Adrenal gland (tissue), 12 donors: ENCODE data around the gene CD274. TPM values are rescaled to one million over a fixed set of nuclear protein-coding genes. Genes with fewer than 3 reads are reported as not detected.
"Not testable (repeated sequence)": the region's sequence is repeated elsewhere in the genome, so short reads cannot be mapped to it uniquely, and the experiment has no call there.

ENCODE experiments used
- DNase-seq, 7 donors: peaks; one replicate each; pipeline ENCODE4 v3.0.0-alpha.2; 2019 to 2020
- H3K27ac ChIP-seq, 5 donors: fragments of 200-600 bp; sonication (generic) in 4 of 5; 1 replicate in 3 of 5; 2 replicates in 2 of 5; pipeline versions ENCODE4 v1.5.1 to v1.8.0; 2016 to 2020; ENCODE audit warnings: mild to moderate bottlenecking in 1 of 5
- H3K27me3 ChIP-seq: fragments of 200-600 bp; 2 replicates; pipeline ENCODE4 v1.8.0; 2021
- H3K36me3 ChIP-seq, 2 donors: fragments of 200-600 bp; replicated peaks in 1 of 2; 1 replicate in 1 of 2; 2 replicates in 1 of 2; pipeline versions ENCODE4 v1.5.1 to v1.8.0; 2018 to 2022
- H3K4me1 ChIP-seq, 2 donors: fragments of 200-600 bp; replicated peaks in 1 of 2; 1 replicate in 1 of 2; 2 replicates in 1 of 2; pipeline versions ENCODE4 v1.5.1 to v1.8.0; 2018 to 2021
- H3K4me3 ChIP-seq, 4 donors: fragments of 200-600 bp; sonication (generic) in 3 of 4; one replicate each; pipeline ENCODE4 v1.5.1; 2016 to 2018
- H3K9me3 ChIP-seq, 3 donors: fragments of 200-600 bp; sonication (generic) in 1 of 3; replicated peaks in 1 of 3; 1 replicate in 2 of 3; 2 replicates in 1 of 3; pipeline versions ENCODE4 v1.5.1 to v1.8.0; 2016 to 2021
- CTCF ChIP-seq, 6 experiments: fragments of 450-650 bp in 4 of 6; fragments of 200-600 bp in 2 of 6; sonication (generic) in 1 of 6; IDR thresholded peaks; 1 replicate in 5 of 6; 2 replicates in 1 of 6; pipeline versions ENCODE4 v1.5.1 to v1.8.0; 2016 to 2021; ENCODE audit warnings: antibody characterized with exemption in 6 of 6, mild to moderate bottlenecking in 2 of 6, moderate library complexity in 1 of 6
- POLR2A ChIP-seq, 2 donors: fragments of 450-650 bp; IDR thresholded peaks; one replicate each; pipeline ENCODE4 v1.6.1; 2017; ENCODE audit warnings: antibody characterized with exemption in 2 of 2, mild to moderate bottlenecking in 2 of 2, moderate library complexity in 1 of 2
- WGBS, 4 donors: extraction: QIAGEN DNeasy Blood & Tissue Kit in 2 of 4; methylation state at CpG; one replicate each; pipeline versions ENCODE4 v1.1.5 to v1.1.7; 2013 to 2017; 5-methylcytosine and 5-hydroxymethylcytosine counted together
- intact Hi-C, 2 donors: fragments of 100-400 bp; cut with DNase I; formaldehyde crosslinking; loops; one replicate each; pipeline versions ENCODE4 v1.14.1 to v1.15.0; 2022 to 2023
- polyA plus RNA-seq, 3 donors: library from polyadenylated mRNA; stranded (reverse); fragments of 200-250 nt in 2 of 3; fragments of 350-450 nt in 1 of 3; fragmentation: Illumina TruSeq in 1 of 3; extraction: RNeasy Lipid Tissue Mini Kit (QIAGEN cat#74804) in 1 of 3; gene quantifications; one replicate each; pipeline ENCODE4 v1.2.3, GENCODE V29; 2013 to 2014
- total RNA-seq, 9 donors: library from RNA; depleted of rRNA in 4 of 9; stranded (reverse); fragments of >200 nt in 4 of 9; fragments of 120-200 nt in 1 of 9; fragmentation: NEBNext Ultra II Directional in 1 of 9; extraction: Animal tissue kit (Norgen Biotek cat#: 25700) in 1 of 9; gene quantifications; one replicate each; pipeline versions ENCODE4 v1.1.0 to v1.2.4, GENCODE V29; 2013 to 2023
- donor health status: healthy with polysubstance abuse.
- donor health status: Bipolar disorder and iron deficiency.
- donor health status: DM: yes; HTN: yes; CAD: no.
- donor health status: DM: no; HTN: no; CAD: no.
- donor health status: DM: no; HTN: no; CAD: no.
- donor health status: DM: yes; HTN: yes; CAD: no.

CD274 gene
- total and polyA plus RNA-seq, 12 donors = 0.66 to 5.8 (median 2.0) TPM

DNA sequence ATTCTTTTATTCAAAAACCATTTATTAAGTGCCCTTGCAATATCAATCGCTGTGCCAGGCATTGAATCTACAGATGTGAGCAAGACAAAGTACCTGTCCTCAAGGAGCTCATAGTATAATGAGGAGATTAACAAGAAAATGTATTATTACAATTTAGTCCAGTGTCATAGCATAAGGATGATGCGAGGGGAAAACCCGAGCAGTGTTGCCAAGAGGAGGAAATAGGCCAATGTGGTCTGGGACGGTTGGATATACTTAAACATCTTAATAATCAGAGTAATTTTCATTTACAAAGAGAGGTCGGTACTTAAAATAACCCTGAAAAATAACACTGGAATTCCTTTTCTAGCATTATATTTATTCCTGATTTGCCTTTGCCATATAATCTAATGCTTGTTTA is 18.5 kb downstream of the CD274 start:
- H3K36me3 ChIP-seq = no peaks in the 10 kb centered on the region
- WGBS, 4 donors = 78 to 86% (median 83%) methylated on average over 5 of the region's 5 CpGs

DNA sequence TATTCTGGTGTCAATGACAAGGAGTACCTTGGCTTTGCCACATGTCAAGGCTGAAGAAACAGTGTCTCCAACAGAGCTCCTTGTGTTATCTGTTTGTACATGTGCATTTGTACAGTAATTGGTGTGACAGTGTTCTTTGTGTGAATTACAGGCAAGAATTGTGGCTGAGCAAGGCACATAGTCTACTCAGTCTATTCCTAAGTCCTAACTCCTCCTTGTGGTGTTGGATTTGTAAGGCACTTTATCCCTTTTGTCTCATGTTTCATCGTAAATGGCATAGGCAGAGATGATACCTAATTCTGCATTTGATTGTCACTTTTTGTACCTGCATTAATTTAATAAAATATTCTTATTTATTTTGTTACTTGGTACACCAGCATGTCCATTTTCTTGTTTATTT is 19.8 kb downstream of the CD274 start:
- Histone ChIP-seq H3K27ac (no peak overlapping the region), H3K9me3 (no peaks in the 10 kb centered on the region), H3K27me3 (no peaks in the 10 kb centered on the region), H3K36me3 (no peaks in the 10 kb centered on the region), H3K4me3 (no peak overlapping the region), H3K4me1 (no peaks in the 10 kb centered on the region)
- 65 to 87% (median 80%) methylated on average over 1 of the region's 1 CpG for WGBS, 4 donors
- TF ChIP-seq CTCF (IDR thresholded peaks at IDR 0.05) (no peak), POLR2A (IDR thresholded peaks at IDR 0.05) (no peak)
- DNase-seq = no peak
- intact Hi-C loops = no loop called here

More for the DNA sequence above, 18.5 kb downstream of the CD274 start:
- TF ChIP-seq CTCF (IDR thresholded peaks at IDR 0.05) (no peak), POLR2A (IDR thresholded peaks at IDR 0.05) (no peak)
- no peak for DNase-seq
- intact Hi-C loops = no loop called here
- Histone ChIP-seq H3K27me3 (no peaks in the 10 kb centered on the region), H3K4me1 (no peaks in the 10 kb centered on the region), H3K4me3 (no peak overlapping the region), H3K27ac (no peak overlapping the region), H3K9me3 (no peaks in the 10 kb centered on the region)

DNA sequence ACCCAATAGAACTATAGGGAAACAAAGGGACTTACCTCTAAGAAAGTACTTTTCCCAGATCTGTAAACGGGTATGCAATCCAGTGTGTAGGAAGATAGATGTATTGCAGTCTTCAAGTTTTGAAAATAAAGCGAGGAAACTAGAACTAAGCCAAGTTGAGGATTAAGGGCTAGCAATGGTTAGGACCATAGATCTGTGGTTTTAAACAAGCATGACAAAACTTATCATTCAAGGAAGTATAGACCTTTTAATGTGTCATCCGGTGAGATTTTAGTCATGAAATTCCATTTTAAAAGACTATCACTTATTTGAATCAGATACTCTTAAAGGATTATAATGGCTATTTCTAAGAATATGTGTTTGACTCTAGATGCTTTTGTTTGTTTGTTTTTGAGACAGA is 20.5 kb downstream of the CD274 start:
- Histone ChIP-seq H3K9me3 (no peaks in the 10 kb centered on the region), H3K27me3 (no peaks in the 10 kb centered on the region), H3K27ac (no peak overlapping the region), H3K36me3 (no peaks in the 10 kb centered on the region), H3K4me3 (no peak overlapping the region), H3K4me1 (no peaks in the 10 kb centered on the region)
- DNase-seq = no peak
- WGBS, 4 donors = 90 to 93% (median 92%) methylated on average over 3 of the region's 3 CpGs
- TF ChIP-seq CTCF (IDR thresholded peaks at IDR 0.05) (no peak), POLR2A (IDR thresholded peaks at IDR 0.05) (no peak)
- intact Hi-C loops = no loop called here

DNA sequence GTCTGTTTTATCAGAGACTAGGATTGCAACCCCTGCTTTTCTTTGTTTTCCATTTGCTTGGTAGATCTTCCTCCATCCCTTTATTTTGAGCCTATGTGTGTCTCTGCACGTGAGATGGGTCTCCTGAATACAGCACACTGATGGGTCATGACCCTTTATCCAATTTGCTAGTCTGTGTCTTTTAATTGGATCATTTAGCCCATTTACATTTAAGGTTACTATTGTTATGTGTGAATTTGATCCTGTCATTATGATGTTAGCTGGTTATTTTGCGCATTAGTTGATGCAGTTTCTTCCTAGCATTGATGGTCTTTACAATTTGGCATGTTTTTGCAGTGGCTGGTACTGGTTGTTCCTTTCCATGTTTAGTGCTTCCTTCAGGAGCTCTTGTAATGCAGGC is 25.3 kb downstream of the CD274 start:
- H3K4me3 ChIP-seq, H3K27me3 ChIP-seq, intact Hi-C loops, DNase-seq, H3K36me3 ChIP-seq, H3K9me3 ChIP-seq, H3K27ac ChIP-seq, H3K4me1 ChIP-seq: not testable (repeated sequence)
- WGBS, 4 donors = 74 to 90% (median 81%) methylated on average over 2 of the region's 2 CpGs

GRCh38 chr9:5478206-5478605 is 27.9 kb downstream of the CD274 start:
- Histone ChIP-seq H3K9me3 (no peaks in the 10 kb centered on the region), H3K27me3 (no peaks in the 10 kb centered on the region), H3K27ac (no peak overlapping the region), H3K36me3 (no peaks in the 10 kb centered on the region), H3K4me1 (no peaks in the 10 kb centered on the region), H3K4me3 (no peak overlapping the region)
- no peak for TF ChIP-seq CTCF (IDR thresholded peaks at IDR 0.05)
- TF ChIP-seq POLR2A (IDR thresholded peaks at IDR 0.05) = no peak
- no peak for DNase-seq
- 58 to 73% (median 67%) methylated on average over 2 of the region's 2 CpGs for WGBS, 4 donors
- intact Hi-C loops = no loop called here
